Measurements from ENCODE around the gene WDR1.

WDR1 gene

GRCh38 chr4:10066206-10066605 lies 50.4 kb downstream of the WDR1 start:
- DNase-seq, result no peak

GRCh38 chr4:10063544-10064300 lies 52.9 kb downstream of the WDR1 start:
- DNase-seq, result no peak

- DNase-seq, result no peak
Measured at GRCh38 chr4:10061650-10062415, 54.8 kb downstream of the WDR1 start.

- DNase-seq, result no peak
Measured at GRCh38 chr4:10058371-10058770, 58.2 kb downstream of the WDR1 start.

GRCh38 chr4:10057023-10057395 lies 59.6 kb downstream of the WDR1 start:
- no peak for DNase-seq

GRCh38 chr4:10056334-10057022 lies 60.1 kb downstream of the WDR1 start:
- no peak for DNase-seq

- no peak for DNase-seq
Measured at GRCh38 chr4:10055871-10056270, 60.7 kb downstream of the WDR1 start.

GRCh38 chr4:10054571-10055041 lies 62.0 kb downstream of the WDR1 start:
- DNase-seq, result no peak

GRCh38 chr4:10053635-10054453 lies 62.8 kb downstream of the WDR1 start:
- no peak for DNase-seq

GRCh38 chr4:10051517-10052135 lies 65.0 kb downstream of the WDR1 start:
- no peak for DNase-seq

GRCh38 chr4:10050721-10051120 lies 65.9 kb downstream of the WDR1 start:
- no peak for DNase-seq

GRCh38 chr4:10050261-10050661 lies 66.3 kb downstream of the WDR1 start:
- no peak for DNase-seq

- DNase-seq, result no peak
Measured at GRCh38 chr4:10048941-10049697, 67.5 kb downstream of the WDR1 start.

GRCh38 chr4:10047967-10048366 lies 68.6 kb downstream of the WDR1 start:
- no peak for DNase-seq

- DNase-seq, result no peak
Measured at GRCh38 chr4:10046471-10046870, 70.1 kb downstream of the WDR1 start.

GRCh38 chr4:10045481-10045880 lies 71.1 kb downstream of the WDR1 start:
- no peak for DNase-seq

GRCh38 chr4:10041036-10041435 lies 75.6 kb downstream of the WDR1 start:
- no peak for DNase-seq

- DNase-seq, result no peak
Measured at GRCh38 chr4:10040049-10040892, 76.3 kb downstream of the WDR1 start.

GRCh38 chr4:10036807-10037342 lies 79.7 kb downstream of the WDR1 start:
- no peak for DNase-seq

GRCh38 chr4:10035130-10035529 lies 81.5 kb downstream of the WDR1 start:
- DNase-seq, result no peak
